ENCODE data around the gene VASH1. TPM values are rescaled to one million over a fixed set of nuclear protein-coding genes. Genes with fewer than 3 reads are reported as not detected.

The VASH1 gene
- total RNA-seq, 1 experiment from 2014 or later = 4.3 TPM

- no peaks in the 10 kb centered on the region for H3K9me2 ChIP-seq (ENCODE audit: insufficient read depth)
- no peak overlapping the region for H3K27ac ChIP-seq
- H3K9me3 ChIP-seq (ENCODE audit: insufficient read depth, low read depth) = no peaks in the 10 kb centered on the region
- no peak for DNase-seq
- CTCF ChIA-PET = no interaction called here
- POLR2A ChIA-PET (ENCODE audit: unreplicated experiment) = no interaction called here
- BruUV-seq (replicated peaks) = no TSS peak
- no peak overlapping the region for H3K4me3 ChIP-seq
- peaks cover 14% of the 10 kb centered on the region for H3K4me1 ChIP-seq (replicated peaks; ENCODE audit: insufficient read depth)
- H4K20me1 ChIP-seq (ENCODE audit: insufficient read depth) = peaks cover 5% of the 10 kb centered on the region
- H3K79me2 ChIP-seq (ENCODE audit: low read depth) = peaks cover 16% of the 10 kb centered on the region
- H3K36me3 ChIP-seq (ENCODE audit: low read depth) = 0 out of 2 replicates have a peak, but pooled peaks cover 3% of the 10 kb centered on the region
- H2AFZ ChIP-seq = no peak overlapping the region
- H3K27me3 ChIP-seq (ENCODE audit: insufficient read depth, low read depth) = no peaks in the 10 kb centered on the region
- H3K4me2 ChIP-seq = no peak overlapping the region
- H3F3A ChIP-seq (ENCODE audit: insufficient read depth, low read depth) = peaks cover 10% of the 10 kb centered on the region; the same call in 1 of the 2 replicates
- no peak for TF ChIP-seq EZH2 (IDR thresholded peaks at IDR 0.05; ENCODE audit: low read depth)
- TF ChIP-seq CTCF (conservative IDR thresholded peaks at IDR 0.05) = no peak
- intact Hi-C loops (cut with micrococcal nuclease; ENCODE audit: unreplicated experiment) = no loop called here
These were observed 47.7 kb downstream of the VASH1 start for GRCh38 chr14:76808990-76809389.

- Histone ChIP-seq H3K4me2 (peak overlapping the region; percentile 92), H2AFZ (no peak overlapping the region), H3F3A (ENCODE audit: insufficient read depth, low read depth) (peaks cover 10% of the 10 kb centered on the region; the same call in 1 of the 2 replicates), H4K20me1 (ENCODE audit: insufficient read depth) (peaks cover 5% of the 10 kb centered on the region), H3K4me1 (replicated peaks; ENCODE audit: insufficient read depth) (peaks cover 14% of the 10 kb centered on the region), H3K36me3 (ENCODE audit: low read depth) (0 out of 2 replicates have a peak, but pooled peaks cover 3% of the 10 kb centered on the region), H3K27ac (no peak overlapping the region), H3K4me3 (peak overlapping the region; percentile 74; the same call in 1 of the 2 replicates), H3K79me2 (ENCODE audit: low read depth) (peaks cover 16% of the 10 kb centered on the region), H3K9me3 (ENCODE audit: insufficient read depth, low read depth) (no peaks in the 10 kb centered on the region), H3K9me2 (ENCODE audit: insufficient read depth) (no peaks in the 10 kb centered on the region), H3K27me3 (ENCODE audit: insufficient read depth, low read depth) (no peaks in the 10 kb centered on the region)
- CTCF ChIA-PET = interaction anchor here (0.6 to 1.7 kb wide), 4 partner anchors 25 to 1383 kb away, joined by 3 to 18 read pairs (median 8); partner anchors contain the start of gene JDP2
- intact Hi-C loops (cut with micrococcal nuclease; ENCODE audit: unreplicated experiment) = no loop called here
- no peak for DNase-seq
- POLR2A ChIA-PET (ENCODE audit: unreplicated experiment) = interaction anchor here (0.7 kb wide), 1 partner anchor 779 kb away, joined by 3 read pairs; no protein-coding TSS in a partner anchor
- TF ChIP-seq CTCF (conservative IDR thresholded peaks at IDR 0.05) (no peak), EZH2 (IDR thresholded peaks at IDR 0.05; ENCODE audit: low read depth) (no peak)
- no TSS peak for BruUV-seq (replicated peaks)
These were observed 49.3 kb downstream of the VASH1 start for GRCh38 chr14:76810525-76810924.

- 0 out of 2 replicates have a peak, but pooled peaks cover 3% of the 10 kb centered on the region for H3K36me3 ChIP-seq (ENCODE audit: low read depth)
- H4K20me1 ChIP-seq (ENCODE audit: insufficient read depth) = peaks cover 5% of the 10 kb centered on the region
- H3K79me2 ChIP-seq (ENCODE audit: low read depth) = peaks cover 16% of the 10 kb centered on the region
- POLR2A ChIA-PET (ENCODE audit: unreplicated experiment) = interaction anchor here (0.7 kb wide), 1 partner anchor 779 kb away, joined by 3 read pairs; no protein-coding TSS in a partner anchor
- H3K4me3 ChIP-seq = peak overlapping the region; percentile 74; the same call in 1 of the 2 replicates
- H3K27ac ChIP-seq = no peak overlapping the region
- peak overlapping the region; percentile 92 for H3K4me2 ChIP-seq
- H2AFZ ChIP-seq = no peak overlapping the region
- peaks cover 14% of the 10 kb centered on the region for H3K4me1 ChIP-seq (replicated peaks; ENCODE audit: insufficient read depth)
- BruUV-seq (replicated peaks) = no TSS peak
- TF ChIP-seq CTCF (conservative IDR thresholded peaks at IDR 0.05) (no peak; the same call in 1 of the 2 replicates), EZH2 (IDR thresholded peaks at IDR 0.05; ENCODE audit: low read depth) (no peak)
- intact Hi-C loops (cut with micrococcal nuclease; ENCODE audit: unreplicated experiment) = loop anchor here (1.0 kb wide), 1 partner anchor 101 kb away; no protein-coding TSS in a partner anchor
- no peak for DNase-seq
- no peaks in the 10 kb centered on the region for H3K9me3 ChIP-seq (ENCODE audit: insufficient read depth, low read depth)
- H3K27me3 ChIP-seq (ENCODE audit: insufficient read depth, low read depth) = peaks cover 2% of the 10 kb centered on the region
- CTCF ChIA-PET = interaction anchor here (0.6 to 1.7 kb wide), 6 partner anchors 26 to 1383 kb away, joined by 3 to 18 read pairs (median 4); partner anchors contain the start of gene JDP2
- peaks cover 10% of the 10 kb centered on the region; the same call in 1 of the 2 replicates for H3F3A ChIP-seq (ENCODE audit: insufficient read depth, low read depth)
- H3K9me2 ChIP-seq (ENCODE audit: insufficient read depth) = no peaks in the 10 kb centered on the region
These were observed 49.7 kb downstream of the VASH1 start for GRCh38 chr14:76810953-76811400.
